Fibroblast of skin of left quadriceps (primary cell): ENCODE results near the gene HOXB8.

ENCODE experiments used
- DNase-seq, 2 experiments: peaks; one replicate each; pipeline ENCODE4 v3.0.0-alpha.2; 2013; ENCODE audit warnings: low read depth in 2 of 2

Gene HOXB8

DNA sequence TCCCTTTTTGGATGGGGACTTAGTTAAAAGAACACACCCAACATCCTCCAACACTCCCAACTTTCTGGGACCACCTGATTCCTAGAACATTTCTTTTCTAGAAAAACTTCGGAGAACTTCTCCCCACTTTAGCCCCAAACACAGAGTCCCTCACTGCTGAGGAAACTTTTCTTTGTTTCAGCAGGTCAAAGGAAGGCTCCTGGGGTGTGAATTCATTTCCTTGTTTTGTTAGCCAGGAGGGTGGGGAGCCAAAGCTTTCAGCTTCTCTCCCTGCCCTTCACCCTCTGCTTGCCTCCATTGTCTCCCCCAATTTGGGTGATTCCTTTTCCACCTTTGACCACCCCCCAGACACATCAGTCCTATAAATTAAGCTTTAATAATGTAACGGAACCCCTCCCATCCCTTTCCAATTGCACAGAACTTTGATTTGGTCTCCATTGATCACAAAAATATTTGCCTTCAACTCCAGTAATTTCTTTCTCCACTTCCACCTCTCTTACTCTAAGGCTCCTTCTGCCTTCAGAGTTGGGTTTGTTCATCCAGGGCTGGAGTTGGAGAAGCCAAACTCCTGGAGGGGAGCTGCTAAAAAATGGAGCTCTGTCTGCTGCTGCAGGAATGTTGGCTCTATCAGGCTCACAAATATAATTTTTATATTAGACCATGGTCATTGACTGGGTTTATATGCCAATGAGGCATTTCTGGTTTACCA is 47.3 kb downstream of the HOXB8 start:
- DNase-seq: no peak

- no peak for DNase-seq
Measured at GRCh38 chr17:48567209-48567608, 47.9 kb downstream of the HOXB8 start.

DNA sequence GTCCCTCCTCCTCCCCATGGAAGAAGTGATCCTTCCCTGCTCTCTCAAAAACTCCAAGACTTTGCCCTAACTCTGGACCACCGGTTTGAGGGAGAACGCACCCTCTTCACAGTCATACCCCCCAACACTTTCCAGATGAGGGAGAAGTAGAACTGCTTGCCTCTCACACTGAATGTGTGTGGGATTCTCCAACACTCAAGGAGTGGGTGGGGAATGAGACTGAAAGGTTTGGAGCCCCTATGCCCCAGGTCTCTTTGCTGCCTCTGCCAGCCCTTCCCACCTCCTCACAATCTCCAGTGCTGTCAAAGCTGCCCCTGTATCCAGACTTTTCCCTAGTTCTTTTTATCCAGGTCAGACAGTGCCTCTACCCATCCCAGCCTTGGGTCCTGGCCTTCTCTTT is 48.4 kb downstream of the HOXB8 start:
- DNase-seq: no peak

GRCh38 chr17:48565925-48566710 is 49.0 kb downstream of the HOXB8 start:
- no peak for DNase-seq

DNA sequence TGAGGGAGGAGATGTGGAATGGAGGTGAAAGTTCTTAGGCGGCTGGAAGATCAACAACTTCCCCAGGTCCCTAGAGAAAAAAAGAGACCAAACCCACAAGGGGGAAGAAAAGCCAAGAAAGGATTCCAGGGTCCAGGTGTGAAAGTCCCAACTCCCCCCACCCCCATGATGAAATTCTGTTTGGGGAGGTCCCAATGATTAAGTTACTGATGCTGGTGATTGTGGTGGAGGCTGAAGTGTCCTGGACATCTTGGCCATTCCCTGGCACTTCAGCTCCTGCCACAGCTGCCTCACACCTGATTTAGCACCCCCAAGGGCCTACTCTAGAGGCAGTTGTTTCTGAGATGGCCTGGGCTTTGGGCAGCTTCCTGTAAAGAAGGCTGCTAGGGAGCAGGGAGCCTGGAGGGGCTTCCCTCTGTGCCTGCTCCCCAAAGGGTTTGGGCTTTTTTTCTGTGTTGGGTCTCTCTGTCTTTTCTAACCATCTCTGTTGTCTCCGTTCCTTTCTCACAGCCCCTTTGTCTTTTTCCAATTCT is 50.0 kb downstream of the HOXB8 start:
- DNase-seq: no peak

DNA sequence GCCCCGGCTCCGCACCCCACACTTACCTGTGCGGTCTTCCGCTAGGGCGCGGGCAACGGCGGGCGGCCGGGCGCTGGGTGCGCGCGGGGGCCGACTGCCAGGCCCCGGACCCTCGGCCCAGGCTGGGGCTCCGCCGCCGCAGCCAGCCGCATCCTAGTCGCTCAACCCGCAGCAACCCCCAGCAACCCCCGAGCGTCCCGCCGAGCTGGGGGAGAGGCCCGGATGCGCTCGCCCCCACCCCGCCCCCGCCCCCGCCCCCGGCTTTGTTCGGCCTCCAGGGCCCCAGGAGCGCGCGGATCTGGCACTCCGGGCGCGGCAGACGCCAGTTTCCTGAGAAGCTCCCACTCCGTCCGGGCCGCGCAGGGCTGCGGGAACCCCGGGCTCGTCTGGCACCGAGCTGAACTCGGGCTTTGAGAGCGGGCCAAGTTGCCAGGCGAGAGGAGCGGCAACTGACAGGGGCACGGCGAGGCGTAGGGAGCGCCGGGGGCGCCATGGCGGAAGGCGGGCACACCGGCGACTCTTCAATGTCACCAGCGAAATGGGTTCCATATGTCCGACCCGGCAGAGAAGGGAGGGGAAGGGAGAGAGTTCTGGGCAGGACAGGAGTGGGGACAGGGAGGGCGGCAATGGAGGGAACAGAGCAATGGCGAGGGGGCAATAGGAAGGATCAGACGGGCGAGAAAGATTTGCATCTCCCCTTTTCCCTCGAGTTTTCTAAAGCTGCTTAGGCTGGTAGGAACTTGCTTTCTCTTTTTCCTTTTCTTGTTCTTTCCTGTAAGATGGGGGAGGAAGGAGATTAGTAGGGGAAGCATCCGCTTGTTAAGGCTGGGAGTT is 50.7 kb downstream of the HOXB8 start:
- DNase-seq: no peak

DNA sequence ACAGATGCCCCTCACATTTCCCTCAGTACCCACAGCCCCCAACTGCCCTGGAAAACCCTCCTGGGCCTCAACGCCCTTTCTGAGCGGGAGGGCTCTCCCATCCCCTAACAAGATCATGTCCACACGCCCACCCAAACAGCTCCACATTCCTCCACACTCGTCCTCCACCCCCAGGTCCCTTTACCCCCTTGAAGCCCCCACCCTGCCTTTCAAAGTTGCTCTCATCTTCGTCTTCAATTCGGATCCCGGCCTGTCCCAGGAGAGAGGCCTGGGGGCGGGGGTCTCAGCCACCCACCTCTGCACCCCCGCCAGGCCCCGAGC is 51.3 kb downstream of the HOXB8 start:
- DNase-seq: no peak

GRCh38 chr17:48563385-48563838 is 51.7 kb downstream of the HOXB8 start:
- no peak for DNase-seq

DNA sequence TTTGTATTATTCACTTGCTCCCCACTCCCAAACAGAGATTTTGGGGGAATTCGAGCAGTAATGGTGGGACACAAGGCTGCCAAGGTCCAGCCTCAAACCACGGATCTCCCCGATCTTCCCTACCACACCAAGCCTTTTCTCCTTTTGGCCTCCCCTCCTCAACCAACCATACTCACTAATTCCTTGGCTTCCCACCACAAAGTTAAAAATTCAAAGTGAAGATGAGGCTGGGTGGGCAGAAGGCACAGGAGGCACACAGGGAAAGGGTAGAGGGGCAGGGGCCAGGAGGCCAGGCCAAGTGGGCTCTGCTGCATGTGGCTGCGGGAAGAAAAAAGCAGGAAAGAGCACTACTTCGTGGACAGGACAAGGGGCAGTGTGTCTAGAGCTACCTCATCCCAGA is 52.2 kb downstream of the HOXB8 start:
- no peak for DNase-seq
